ENCODE results near the gene AGAP3. TPM values are rescaled to one million over a fixed set of nuclear protein-coding genes. Genes with fewer than 3 reads are reported as not detected.

Gene AGAP3
- total and polyA plus RNA-seq, 2 donors (not counting 1 experiment from before 2014, with no cell fraction given): 32.9 to 34.2 TPM

DNA sequence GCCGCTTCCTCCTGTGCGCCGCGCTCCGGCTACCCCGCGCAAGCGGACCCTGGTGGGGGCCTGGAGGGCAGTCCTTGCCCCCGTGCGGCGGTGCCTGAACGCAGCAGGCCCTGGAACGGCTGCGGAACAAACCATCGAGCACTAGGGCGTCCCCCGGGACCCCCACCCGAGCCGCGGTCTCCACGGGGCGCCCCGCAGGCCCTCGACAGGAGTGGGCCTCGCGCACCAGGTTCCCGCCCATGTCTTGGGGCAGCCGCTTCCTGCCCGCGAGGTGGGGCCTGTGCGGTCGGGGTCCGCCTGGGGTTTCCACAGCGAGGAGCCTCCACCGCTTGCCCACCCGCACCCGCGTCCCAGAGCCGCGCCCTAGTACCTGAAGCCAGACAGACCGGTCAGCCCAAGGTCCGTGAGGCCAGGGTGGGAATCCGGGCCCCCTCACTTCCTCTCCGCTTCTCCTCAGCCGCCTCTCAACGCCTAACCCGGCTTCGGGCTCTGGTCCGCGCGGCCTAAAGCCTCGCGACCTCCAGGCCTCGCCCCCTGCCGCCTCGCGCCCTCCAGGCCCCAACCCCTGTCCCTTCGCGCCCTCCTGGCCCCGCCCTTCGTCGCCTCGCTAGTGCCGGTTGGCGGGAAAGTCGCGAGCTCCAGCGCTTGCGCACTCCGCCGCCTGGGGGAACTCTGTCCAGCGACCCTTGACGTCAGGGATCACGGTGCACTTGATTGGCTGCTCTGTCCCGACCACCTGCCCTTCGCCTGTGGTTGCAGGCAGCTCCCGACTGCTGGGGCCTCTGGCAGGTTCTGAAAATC lies 88.2 kb downstream of the AGAP3 start:
- Histone ChIP-seq H3K27me3 (ENCODE audit: control insufficient read depth, insufficient read depth, low read length) (peaks cover 12% of the 10 kb centered on the region), H2AFZ (ENCODE audit: low read length) (no peak overlapping the region), H3K4me3 (replicated peaks in 1 of 4; ENCODE audit: control extremely low read depth in 1 of 4, insufficient read depth in 1 of 4, low read depth in 3 of 4, low read length in 4 of 4) (no peak overlapping the region), H3K4me1 (ENCODE audit: control insufficient read depth, extremely low read depth, insufficient read depth, low read length) (no peaks in the 10 kb centered on the region), H3K79me2 (ENCODE audit: control insufficient read depth, insufficient read depth, low read length) (no peaks in the 10 kb centered on the region), H4K20me1 (ENCODE audit: control insufficient read depth, extremely low read depth, insufficient read depth, low read length) (no peaks in the 10 kb centered on the region), H3K9ac (ENCODE audit: insufficient read depth, low read length) (no peak overlapping the region), H3K9me3 (ENCODE audit: control insufficient read depth, insufficient read depth, low read depth, low read length) (no peaks in the 10 kb centered on the region), H3K27ac (ENCODE audit: insufficient read depth, low read length) (no peak overlapping the region), H3K4me2 (ENCODE audit: extremely low read depth, insufficient read depth, low read length) (no peak overlapping the region), H3K36me3 (ENCODE audit: control insufficient read depth, insufficient read depth, low read length) (no peaks in the 10 kb centered on the region)
- no peak for DNase-seq (ENCODE audit: low read depth in 2 of 2)
- TF ChIP-seq EZH2 (IDR thresholded peaks at IDR 0.05; ENCODE audit: low read length, missing control alignments) (no peak), CTCF (conservative IDR thresholded peaks at IDR 0.05 in 1 of 2, IDR thresholded peaks at IDR 0.05 in 1 of 2; ENCODE audit: low read depth in 1 of 2, low read length in 2 of 2) (no peak)

DNA sequence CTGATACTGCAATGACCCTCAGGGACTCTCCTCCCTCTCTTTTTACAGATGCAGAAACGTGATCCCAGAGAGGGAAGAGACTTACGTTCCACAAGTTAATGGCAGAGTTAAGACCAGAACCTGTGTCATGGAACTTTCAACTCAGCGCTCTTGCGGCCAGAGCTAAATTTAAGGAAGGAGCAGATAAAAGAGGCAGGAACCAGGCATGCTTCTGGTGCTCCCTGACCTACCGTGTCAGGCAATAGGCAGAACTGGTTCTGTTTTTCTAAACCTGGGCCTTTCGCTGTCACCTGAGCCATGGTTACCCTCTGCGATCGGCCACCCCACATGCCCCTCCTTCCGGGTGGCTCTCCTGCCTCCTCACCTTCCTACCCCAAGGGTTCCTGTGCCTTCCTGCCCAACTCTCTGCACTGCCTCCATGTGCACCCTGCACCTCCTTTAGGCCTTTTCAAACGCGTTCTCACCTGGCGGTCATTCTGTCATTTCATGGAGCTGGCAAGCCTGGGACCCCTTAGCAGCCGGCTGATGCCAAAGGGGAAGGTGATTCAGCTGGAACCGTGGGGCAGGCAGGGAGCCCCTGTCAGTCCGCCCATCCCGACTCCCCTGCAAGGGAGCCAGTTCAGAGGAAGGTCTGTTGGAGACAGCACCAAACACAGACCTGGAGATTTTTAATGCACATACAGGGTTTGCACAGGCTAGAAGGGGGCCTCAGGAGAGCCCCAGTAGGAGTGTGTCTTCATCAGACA lies 88.9 kb downstream of the AGAP3 start:
- no peak overlapping the region for H3K27ac ChIP-seq (ENCODE audit: insufficient read depth, low read length)
- no peaks in the 10 kb centered on the region for H3K79me2 ChIP-seq (ENCODE audit: control insufficient read depth, insufficient read depth, low read length)
- TF ChIP-seq CTCF (conservative IDR thresholded peaks at IDR 0.05 in 1 of 2, IDR thresholded peaks at IDR 0.05 in 1 of 2; ENCODE audit: low read depth in 1 of 2, low read length in 2 of 2) (no peak), EZH2 (IDR thresholded peaks at IDR 0.05; ENCODE audit: low read length, missing control alignments) (no peak)
- H3K4me1 ChIP-seq (ENCODE audit: control insufficient read depth, extremely low read depth, insufficient read depth, low read length): no peaks in the 10 kb centered on the region
- H3K9me3 ChIP-seq (ENCODE audit: control insufficient read depth, insufficient read depth, low read depth, low read length): no peaks in the 10 kb centered on the region
- H2AFZ ChIP-seq (ENCODE audit: low read length): no peak overlapping the region
- no peak overlapping the region for H3K4me3 ChIP-seq (replicated peaks in 1 of 4; ENCODE audit: control extremely low read depth in 1 of 4, insufficient read depth in 1 of 4, low read depth in 3 of 4, low read length in 4 of 4)
- H3K36me3 ChIP-seq (ENCODE audit: control insufficient read depth, insufficient read depth, low read length): no peaks in the 10 kb centered on the region
- H3K4me2 ChIP-seq (ENCODE audit: extremely low read depth, insufficient read depth, low read length): no peak overlapping the region
- no peaks in the 10 kb centered on the region for H4K20me1 ChIP-seq (ENCODE audit: control insufficient read depth, extremely low read depth, insufficient read depth, low read length)
- H3K9ac ChIP-seq (ENCODE audit: insufficient read depth, low read length): no peak overlapping the region
- no peak for DNase-seq (ENCODE audit: low read depth in 2 of 2)
- H3K27me3 ChIP-seq (ENCODE audit: control insufficient read depth, insufficient read depth, low read length): peaks cover 8% of the 10 kb centered on the region

GRCh38 chr7:151175793-151176311 lies 89.6 kb downstream of the AGAP3 start:
- H3K4me2 ChIP-seq (ENCODE audit: extremely low read depth, insufficient read depth, low read length): no peak overlapping the region
- H3K9me3 ChIP-seq (ENCODE audit: control insufficient read depth, insufficient read depth, low read depth, low read length): no peaks in the 10 kb centered on the region
- no peak overlapping the region for H3K27ac ChIP-seq (ENCODE audit: insufficient read depth, low read length)
- DNase-seq (ENCODE audit: low read depth in 2 of 2): no peak
- no peak overlapping the region for H3K4me3 ChIP-seq (replicated peaks in 1 of 4; ENCODE audit: control extremely low read depth in 1 of 4, insufficient read depth in 1 of 4, low read depth in 3 of 4, low read length in 4 of 4)
- no peak for TF ChIP-seq CTCF (conservative IDR thresholded peaks at IDR 0.05 in 1 of 2, IDR thresholded peaks at IDR 0.05 in 1 of 2; ENCODE audit: low read depth in 1 of 2, low read length in 2 of 2)
- TF ChIP-seq EZH2 (IDR thresholded peaks at IDR 0.05; ENCODE audit: low read length, missing control alignments): no peak
- H2AFZ ChIP-seq (ENCODE audit: low read length): no peak overlapping the region
- no peaks in the 10 kb centered on the region for H3K4me1 ChIP-seq (ENCODE audit: control insufficient read depth, extremely low read depth, insufficient read depth, low read length)
- no peaks in the 10 kb centered on the region for H3K36me3 ChIP-seq (ENCODE audit: control insufficient read depth, insufficient read depth, low read length)
- no peaks in the 10 kb centered on the region for H4K20me1 ChIP-seq (ENCODE audit: control insufficient read depth, extremely low read depth, insufficient read depth, low read length)
- peaks cover 10% of the 10 kb centered on the region for H3K27me3 ChIP-seq (ENCODE audit: control insufficient read depth, insufficient read depth, low read length)
- no peaks in the 10 kb centered on the region for H3K79me2 ChIP-seq (ENCODE audit: control insufficient read depth, insufficient read depth, low read length)
- H3K9ac ChIP-seq (ENCODE audit: insufficient read depth, low read length): no peak overlapping the region

Data from fibroblast of lung (primary cell).